GM06990 (cell line): ENCODE measurements around the gene SPECC1L.

Source experiments
- DNase-seq: peaks from one replicate; pipeline ENCODE4 v3.0.0-alpha.2; 2011; ENCODE audit not compliant: insufficient read length; ENCODE audit errors: extremely low read depth
- H3K27me3 ChIP-seq: replicated peaks from 2 replicates; pipeline ENCODE4 v1.6.0; 2011; ENCODE audit warnings: low read length; ENCODE audit not compliant: control insufficient read depth, insufficient read depth
- H3K36me3 ChIP-seq: 2 replicates; pipeline ENCODE4 v1.5.1; 2011; ENCODE audit warnings: low read length; ENCODE audit not compliant: control insufficient read depth, insufficient read depth
- H3K4me3 ChIP-seq: replicated peaks from 2 replicates; pipeline ENCODE4 v1.5.1; 2011; ENCODE audit warnings: low read depth, mild to moderate bottlenecking, control low read depth, low read length
- CTCF ChIP-seq: IDR thresholded peaks from 2 replicates; pipeline ENCODE4 v1.5.1; 2011; ENCODE audit warnings: low read length, control low read depth, mild to moderate bottlenecking, inconsistent platforms; ENCODE audit not compliant: insufficient read depth, poor library complexity, severe bottlenecking

SPECC1L gene

GRCh38 chr22:24367841-24368240 is 97.2 kb downstream of the SPECC1L start:
- no peak for DNase-seq
- no peak for TF ChIP-seq CTCF
- Histone ChIP-seq H3K36me3 (peaks cover 12% of the 10 kb centered on the region), H3K27me3 (no peaks in the 10 kb centered on the region), H3K4me3 (no peak overlapping the region)

- no peak for TF ChIP-seq CTCF
- no peaks in the 10 kb centered on the region for H3K27me3 ChIP-seq
- H3K36me3 ChIP-seq = peaks cover 7% of the 10 kb centered on the region
- no peak overlapping the region for H3K4me3 ChIP-seq
- no peak for DNase-seq
Measured at GRCh38 chr22:24370401-24370800, 99.8 kb downstream of the SPECC1L start.

DNA sequence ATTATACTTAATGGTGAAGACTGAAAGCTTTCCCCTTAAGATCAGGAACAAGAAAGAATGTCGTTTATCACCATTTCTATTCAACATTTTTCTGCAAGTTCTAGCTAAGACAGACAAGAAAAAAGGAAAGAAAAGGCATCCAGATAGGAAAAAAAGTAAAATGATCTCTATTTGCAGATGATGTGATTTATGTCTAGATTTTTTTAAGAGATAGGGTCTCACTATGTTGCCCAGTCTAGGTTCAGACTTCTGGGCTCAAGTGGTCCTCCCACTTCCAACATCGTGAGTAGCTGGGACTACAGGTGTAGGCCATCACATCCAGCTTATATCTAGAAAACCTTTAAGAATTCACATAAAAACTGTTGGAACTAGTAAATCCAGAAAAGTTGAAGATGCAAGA is 105.4 kb downstream of the SPECC1L start:
- no peaks in the 10 kb centered on the region for H3K27me3 ChIP-seq
- no peaks in the 10 kb centered on the region; the same call in 1 of the 2 replicates for H3K36me3 ChIP-seq
- no peak overlapping the region for H3K4me3 ChIP-seq
- TF ChIP-seq CTCF = no peak
- no peak for DNase-seq

- no peaks in the 10 kb centered on the region; the same call in 1 of the 2 replicates for H3K36me3 ChIP-seq
- H3K4me3 ChIP-seq = no peak overlapping the region
- no peak for DNase-seq
- TF ChIP-seq CTCF = no peak
- no peaks in the 10 kb centered on the region for H3K27me3 ChIP-seq
Measured at GRCh38 chr22:24376586-24376985, 106.0 kb downstream of the SPECC1L start.

DNA sequence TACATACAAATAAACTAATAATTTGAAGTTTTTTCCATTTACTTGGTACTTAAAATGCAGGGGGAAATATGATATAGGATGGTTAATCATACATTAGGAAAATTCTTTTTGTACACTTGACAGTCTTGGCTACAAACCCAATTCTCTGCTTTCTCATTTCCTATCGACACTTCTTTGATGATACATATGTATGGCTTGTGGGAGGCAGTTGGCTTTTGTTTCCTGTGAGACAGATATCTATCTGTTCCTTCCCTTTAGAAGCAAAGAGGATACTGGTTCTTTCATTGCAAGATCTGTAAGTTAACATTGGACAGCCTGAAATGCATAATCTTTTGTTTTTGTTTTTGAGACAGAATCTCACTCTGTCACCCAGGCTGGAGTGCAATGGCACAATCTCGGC is 108.9 kb downstream of the SPECC1L start:
- Histone ChIP-seq H3K27me3 (no peaks in the 10 kb centered on the region), H3K36me3 (no peaks in the 10 kb centered on the region; the same call in 1 of the 2 replicates), H3K4me3 (no peak overlapping the region)
- TF ChIP-seq CTCF = no peak
- no peak for DNase-seq
